ENCODE results near the gene TMEM19. TPM values are rescaled to one million over a fixed set of nuclear protein-coding genes. Genes with fewer than 3 reads are reported as not detected.

Gene TMEM19
- total RNA-seq, 2 donors from 2014 or later = 11.2 to 16.6 TPM

DNA sequence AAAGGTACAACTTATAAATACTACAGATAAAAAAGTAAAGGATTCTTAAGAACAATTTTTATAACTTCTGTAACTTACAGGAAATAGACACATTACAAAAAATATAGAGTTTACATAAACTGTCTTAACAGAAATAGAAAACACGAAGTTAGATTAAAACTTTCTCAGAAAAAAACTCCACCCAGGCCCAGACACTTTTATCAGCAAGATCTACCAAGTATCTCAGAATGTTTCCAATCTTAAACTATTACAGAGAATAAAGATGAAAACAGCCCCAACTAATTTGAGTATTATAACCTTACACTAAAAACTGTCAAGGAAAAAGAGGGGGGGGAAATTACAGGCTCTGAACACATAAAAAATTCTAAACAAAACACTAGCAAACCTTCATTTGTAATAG lies 30.4 kb upstream of the TMEM19 start:
- intact Hi-C loops (cut with DNase I) = loop anchor here (10.0 kb wide), 1 partner anchor 89 kb away; no protein-coding TSS in a partner anchor
- ATAC-seq = no peak
- DNase-seq = no peak
- Histone ChIP-seq H3K9me3 (no peaks in the 10 kb centered on the region), H3K4me1 (peaks cover 24% of the 10 kb centered on the region), H3K27me3 (no peaks in the 10 kb centered on the region), H3K27ac (no peak overlapping the region), H3K36me3 (replicated peaks in 1 of 2; ENCODE audit: insufficient read depth in 1 of 2, low read depth in 2 of 2) (peaks cover 4 to 7% of the 10 kb centered on the region in 2 donors), H3K4me3 (no peak overlapping the region)
- TF ChIP-seq POLR2A (IDR thresholded peaks at IDR 0.05) = no peak
- TF ChIP-seq CTCF (IDR thresholded peaks at IDR 0.05) = no peak
- WGBS, 2 donors = 28 to 32% methylated on average over 1 of the region's 1 CpG

DNA sequence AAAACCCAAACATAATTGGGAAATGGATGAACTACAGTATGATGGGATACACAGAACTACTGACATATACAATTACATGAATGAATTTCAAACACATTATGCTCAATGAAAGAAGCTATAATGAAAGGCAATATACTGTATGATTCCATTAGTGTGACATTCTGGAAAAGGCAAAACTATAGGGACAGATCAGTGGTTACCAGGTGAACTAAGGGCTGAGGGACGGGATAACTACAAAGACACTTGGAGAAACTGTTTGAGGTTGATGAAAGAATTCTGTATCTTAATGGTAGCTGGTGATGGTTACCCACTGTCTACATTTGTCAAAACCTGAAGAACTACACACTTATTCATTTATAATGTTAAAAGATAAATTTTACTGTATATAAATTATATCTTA lies 30.0 kb upstream of the TMEM19 start:
- Histone ChIP-seq H3K4me3 (no peak overlapping the region), H3K27me3 (no peaks in the 10 kb centered on the region), H3K4me1 (peaks cover 25% of the 10 kb centered on the region), H3K27ac (no peak overlapping the region), H3K9me3 (no peaks in the 10 kb centered on the region), H3K36me3 (replicated peaks in 1 of 2; ENCODE audit: insufficient read depth in 1 of 2, low read depth in 2 of 2) (peaks cover 4 to 7% of the 10 kb centered on the region in 2 donors)
- ATAC-seq (no peak), DNase-seq (no peak)
- intact Hi-C loops (cut with DNase I) = loop anchor here (10.0 kb wide), 1 partner anchor 89 kb away; no protein-coding TSS in a partner anchor
- TF ChIP-seq POLR2A (IDR thresholded peaks at IDR 0.05) = no peak
- TF ChIP-seq CTCF (IDR thresholded peaks at IDR 0.05) = no peak
- WGBS, 2 donors = 85 to 93% methylated on average over 1 of the region's 1 CpG

GRCh38 chr12:71656740-71657139 lies 29.1 kb upstream of the TMEM19 start:
- WGBS, 2 donors = 49 to 58% methylated on average over 3 of the region's 3 CpGs
- DNase-seq (no peak), ATAC-seq (no peak)
- no peak overlapping the region for H3K27ac ChIP-seq
- intact Hi-C loops (cut with DNase I) = loop anchor here (10.0 kb wide), 1 partner anchor 88 kb away; no protein-coding TSS in a partner anchor
- peaks cover 4 to 7% of the 10 kb centered on the region in 2 donors for H3K36me3 ChIP-seq (replicated peaks in 1 of 2; ENCODE audit: insufficient read depth in 1 of 2, low read depth in 2 of 2)
- H3K4me3 ChIP-seq = no peak overlapping the region
- H3K27me3 ChIP-seq = no peaks in the 10 kb centered on the region
- peaks cover 29% of the 10 kb centered on the region for H3K4me1 ChIP-seq
- TF ChIP-seq POLR2A (IDR thresholded peaks at IDR 0.05) (no peak), CTCF (IDR thresholded peaks at IDR 0.05) (no peak)
- no peaks in the 10 kb centered on the region for H3K9me3 ChIP-seq

DNA sequence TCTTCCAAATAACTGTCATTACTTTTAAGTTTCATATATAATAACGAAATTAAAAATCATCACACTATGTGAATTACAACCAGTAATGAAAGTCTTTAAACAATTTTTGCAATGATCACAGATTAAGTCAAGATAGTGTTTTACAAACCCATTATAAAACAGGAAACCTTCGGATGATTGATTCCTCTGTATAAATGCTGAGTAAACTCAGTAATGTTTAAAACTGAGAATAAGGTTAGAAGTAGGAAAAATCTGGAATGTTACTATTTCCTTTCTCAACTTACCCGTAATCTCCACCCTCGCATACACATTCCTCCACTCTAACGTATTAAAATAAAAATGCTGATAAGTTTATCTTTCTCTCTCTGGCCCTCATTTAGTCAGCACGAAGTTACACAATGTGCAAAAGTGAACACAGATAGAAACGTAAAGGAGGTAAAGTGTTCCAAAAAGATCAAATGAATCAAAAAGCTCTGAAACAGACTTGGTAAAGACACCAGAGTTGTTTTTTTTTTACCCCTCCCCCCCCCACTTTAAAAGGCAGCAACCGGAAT lies 23.8 kb upstream of the TMEM19 start:
- ATAC-seq (no peak), DNase-seq (no peak)
- 3 to 4% methylated on average over 8 of the region's 8 CpGs for WGBS, 2 donors
- intact Hi-C loops (cut with DNase I) = no loop called here
- Histone ChIP-seq H3K36me3 (replicated peaks in 1 of 2; ENCODE audit: insufficient read depth in 1 of 2, low read depth in 2 of 2) (peaks cover 4 to 5% of the 10 kb centered on the region in 2 donors), H3K4me1 (peaks cover 22% of the 10 kb centered on the region), H3K4me3 (peak overlapping the region in 1 of 2 donors; percentile 76), H3K9me3 (no peaks in the 10 kb centered on the region), H3K27me3 (no peaks in the 10 kb centered on the region), H3K27ac (peak overlapping the region in 1 of 4 donors; percentile 93)
- no peak for TF ChIP-seq CTCF (IDR thresholded peaks at IDR 0.05)
- no peak for TF ChIP-seq POLR2A (IDR thresholded peaks at IDR 0.05)

All from body of pancreas (tissue), 4 donors.